SK-N-SH (cell line): ENCODE data around the gene GLOD5. TPM values are rescaled to one million over a fixed set of nuclear protein-coding genes. Genes with fewer than 3 reads are reported as not detected.

Source experiments
- CTCF ChIA-PET: fragments of 300-600, 350-600 bp; formaldehyde crosslinking; extraction: SDS; loops from one replicate; lab custom pipeline; 2021; lab: Yijun Ruan, JAX
- POLR2A ChIA-PET: fragments of 350-600 bp; sonication (Branson Sonifier 250); formaldehyde crosslinking; extraction: SDS; loops from one replicate; lab custom pipeline; 2020; ENCODE audit warnings: antibody characterized with exemption, inconsistent platforms; lab: Yijun Ruan, JAX
- DNase-seq: peaks from one replicate; pipeline ENCODE4 v3.0.0; 2012
- H2AFZ ChIP-seq: fragments of 200-600 bp; sonication (generic); 2 replicates; pipeline ENCODE4 v1.8.1; 2016; ENCODE audit warnings: antibody characterized with exemption, mild to moderate bottlenecking, low read depth
- H3F3A ChIP-seq: fragments of 200-600 bp; sonication (generic); replicated peaks from 2 replicates; pipeline ENCODE3; 2016; ENCODE audit warnings: antibody characterized with exemption, mild to moderate bottlenecking; ENCODE audit not compliant: insufficient read depth
- H3K27ac ChIP-seq, 2 experiments: fragments of 200-500 bp in 1 of 2; fragments of 200-600 bp in 1 of 2; sonication (Bioruptor generic) in 1 of 2; sonication (generic), shearing (Covaris generic) in 1 of 2; 2 replicates each; pipeline versions ENCODE4 v1.5.1 to v1.6.1; 2014 to 2016; ENCODE audit warnings: low read depth in 2 of 2, inconsistent platforms in 1 of 2, low read length in 1 of 2, mild to moderate bottlenecking in 1 of 2, mixed read lengths in 1 of 2
- H3K27me3 ChIP-seq: fragments of 200-600 bp; sonication (generic), shearing (Covaris generic); 2 replicates; pipeline ENCODE4 v1.6.1; 2016; ENCODE audit warnings: mixed run types; ENCODE audit not compliant: insufficient read depth
- H3K36me3 ChIP-seq, 2 experiments: fragments of 200-500 bp in 1 of 2; fragments of 200-600 bp in 1 of 2; sonication (Bioruptor generic) in 1 of 2; sonication (generic) in 1 of 2; replicated peaks in 1 of 2; 2 replicates each; pipeline versions ENCODE3 to v1.5.1; 2014 to 2016; ENCODE audit warnings: low read length in 1 of 2, mild to moderate bottlenecking in 1 of 2; ENCODE audit not compliant: insufficient read depth in 2 of 2, control insufficient read depth in 1 of 2
- H3K4me1 ChIP-seq, 2 experiments: fragments of 200-500 bp in 1 of 2; fragments of 200-600 bp in 1 of 2; sonication (Bioruptor generic) in 1 of 2; sonication (generic), shearing (Covaris generic) in 1 of 2; 2 replicates each; pipeline versions ENCODE4 v1.5.1 to v1.6.1; 2014 to 2016; ENCODE audit warnings: low read depth in 1 of 2, low read length in 1 of 2, mixed run types in 1 of 2; ENCODE audit not compliant: insufficient read depth in 2 of 2, control insufficient read depth in 1 of 2
- H3K4me2 ChIP-seq: fragments of 200-600 bp; sonication (generic), shearing (Covaris generic); 2 replicates; pipeline ENCODE4 v1.6.1; 2017; ENCODE audit warnings: mixed run types
- H3K4me3 ChIP-seq, 2 experiments: fragments of 200-500 bp in 1 of 2; fragments of 200-600 bp in 1 of 2; sonication (Bioruptor generic) in 1 of 2; sonication (generic), shearing (Covaris generic) in 1 of 2; 2 replicates each; pipeline versions ENCODE4 v1.5.1 to v1.8.1; 2014 to 2016; ENCODE audit warnings: low read depth in 2 of 2, inconsistent platforms in 1 of 2, low read length in 1 of 2, mild to moderate bottlenecking in 1 of 2, mixed read lengths in 1 of 2, moderate library complexity in 1 of 2
- H3K79me2 ChIP-seq: fragments of 200-600 bp; sonication (generic); 2 replicates; pipeline ENCODE4 v1.8.1; 2017; ENCODE audit warnings: mild to moderate bottlenecking; ENCODE audit not compliant: insufficient read depth
- H3K9ac ChIP-seq: fragments of 200-600 bp; sonication (generic); 2 replicates; pipeline ENCODE4 v1.6.1; 2017; ENCODE audit warnings: mixed run types
- H3K9me2 ChIP-seq: fragments of 200-600 bp; sonication (generic); 2 replicates; pipeline ENCODE4 v1.6.1; 2017; ENCODE audit warnings: mixed run types
- H3K9me3 ChIP-seq: fragments of 200-600 bp; sonication (generic); 2 replicates; pipeline ENCODE4 v1.6.1; 2017; ENCODE audit warnings: mixed run types, mild to moderate bottlenecking, moderate library complexity
- H4K20me1 ChIP-seq: fragments of 200-600 bp; sonication (generic); 2 replicates; pipeline ENCODE4 v1.6.1; 2017; ENCODE audit warnings: mild to moderate bottlenecking, mixed run types; ENCODE audit not compliant: insufficient read depth
- CHD2 ChIP-seq: fragments of 150-350 bp; IDR thresholded peaks from 2 replicates; pipeline ENCODE4 v1.6.1; 2018; ENCODE audit warnings: low read length; ENCODE audit not compliant: partially characterized antibody
- EP300 ChIP-seq, 2 experiments: IDR thresholded peaks; 2 replicates each; pipeline versions ENCODE4 v1.4.0 to v1.6.1; 2012; ENCODE audit warnings: borderline replicate concordance in 1 of 2, low read depth in 1 of 2, low read length in 1 of 2
- EZH2phosphoT487 ChIP-seq: fragments of 200-600 bp; sonication (generic); IDR thresholded peaks from 2 replicates; pipeline ENCODE4 v1.6.1; 2017; ENCODE audit warnings: low read depth, mixed run types, mild to moderate bottlenecking, antibody characterized with exemption, moderate library complexity, borderline replicate concordance
- FOSL2 ChIP-seq: IDR thresholded peaks from 2 replicates; pipeline ENCODE4 v1.4.0; 2012; ENCODE audit warnings: low read depth, mild to moderate bottlenecking, moderate library complexity, borderline replicate concordance
- FOXJ3 ChIP-seq: sonication (generic); formaldehyde crosslinking; IDR thresholded peaks from 2 replicates; pipeline ENCODE4 v1.5.1; 2020; ENCODE audit warnings: mild to moderate bottlenecking, missing genetic modification reagents
- GABPA ChIP-seq: IDR thresholded peaks from 2 replicates; pipeline ENCODE4 v1.4.0; 2012; ENCODE audit warnings: low read depth, mild to moderate bottlenecking
- IRF3 ChIP-seq: fragments of 150-350 bp; IDR thresholded peaks from 2 replicates; pipeline ENCODE4 v1.6.1; 2016; ENCODE audit warnings: mild to moderate bottlenecking, low read depth, low read length
- JUND ChIP-seq: IDR thresholded peaks from 2 replicates; pipeline ENCODE4 v1.4.0; 2012
- MEF2A ChIP-seq: IDR thresholded peaks from 2 replicates; pipeline ENCODE4 v1.4.0; 2012; ENCODE audit warnings: low read depth, borderline replicate concordance
- MXI1 ChIP-seq: IDR thresholded peaks from 2 replicates; pipeline ENCODE4 v1.6.1; 2012; ENCODE audit warnings: mild to moderate bottlenecking, low read depth, low read length, improper control_type of control experiment
- NFIC ChIP-seq: IDR thresholded peaks from 2 replicates; pipeline ENCODE4 v1.4.0; 2012; ENCODE audit warnings: borderline replicate concordance
- NRF1 ChIP-seq: IDR thresholded peaks from 2 replicates; pipeline ENCODE4 v1.6.1; 2012; ENCODE audit warnings: low read depth, mild to moderate bottlenecking, low read length
- RAD21 ChIP-seq: IDR thresholded peaks from 2 replicates; pipeline ENCODE4 v1.6.1; 2012; ENCODE audit warnings: mild to moderate bottlenecking, low read length
- RFX5 ChIP-seq: IDR thresholded peaks from 2 replicates; pipeline ENCODE4 v1.6.1; 2012; ENCODE audit warnings: mild to moderate bottlenecking, improper control_type of control experiment, low read length
- TAF1 ChIP-seq: IDR thresholded peaks from 2 replicates; pipeline ENCODE4 v1.6.1; 2012; ENCODE audit warnings: low read depth, mild to moderate bottlenecking, low read length, moderate library complexity, borderline replicate concordance
- USF1 ChIP-seq: IDR thresholded peaks from 2 replicates; pipeline ENCODE4 v1.4.0; 2012; ENCODE audit warnings: low read depth, borderline replicate concordance
- USF2 ChIP-seq: fragments of 150-350 bp; IDR thresholded peaks from 2 replicates; pipeline ENCODE4 v1.6.1; 2017; ENCODE audit warnings: antibody characterized with exemption, low read length, low read depth, borderline replicate concordance
- YY1 ChIP-seq: IDR thresholded peaks from 2 replicates; pipeline ENCODE4 v1.4.0; 2012; ENCODE audit warnings: low read depth, mild to moderate bottlenecking
- ZBTB33 ChIP-seq: IDR thresholded peaks from 2 replicates; pipeline ENCODE4 v1.4.0; 2012; ENCODE audit warnings: low read depth, borderline replicate concordance
- WGBS: methylation state at CpG from one replicate; pipeline ENCODE4 v1.1.6; 2017; ENCODE audit warnings: low lambda C conversion rate; 5-methylcytosine and 5-hydroxymethylcytosine counted together
- polyA plus RNA-seq, 3 experiments: library from polyadenylated mRNA; depleted of rRNA; stranded (reverse); fragments of >200 nt; gene quantifications; 2 replicates each; pipeline ENCODE4 v1.2.3, GENCODE V29; 2012

The GLOD5 gene
- polyA plus RNA-seq, 1 of the 3 experiments (the other 2 are of a cell fraction) = not detected

- Histone ChIP-seq H3K4me3 (no peak overlapping the region), H3K36me3 (no peaks in the 10 kb centered on the region), H3K9me3 (no peaks in the 10 kb centered on the region), H3K9me2 (no peaks in the 10 kb centered on the region), H3K4me1 (no peaks in the 10 kb centered on the region), H3K9ac (no peak overlapping the region), H3K27me3 (no peaks in the 10 kb centered on the region; the same call in 1 of the 2 replicates), H3F3A (no peaks in the 10 kb centered on the region), H3K27ac (no peak overlapping the region), H4K20me1 (no peaks in the 10 kb centered on the region), H2AFZ (no peak overlapping the region), H3K79me2 (no peaks in the 10 kb centered on the region), H3K4me2 (no peak overlapping the region)
- DNase-seq = no peak
- ChIA-PET CTCF (no interaction called here), POLR2A (no interaction called here)
- WGBS = 58% methylated on average over 4 of the region's 18 CpGs
- TF ChIP-seq TAF1 = no peak
- no peak for TF ChIP-seq RAD21
- no peak for TF ChIP-seq GABPA
- TF ChIP-seq FOSL2 = no peak
- TF ChIP-seq USF1 = no peak
- no peak for TF ChIP-seq MXI1
- TF ChIP-seq RFX5 = no peak
- TF ChIP-seq NRF1 = no peak
- TF ChIP-seq EZH2phosphoT487 = no peak
- no peak for TF ChIP-seq NFIC
- TF ChIP-seq CHD2 = no peak
- no peak for TF ChIP-seq MEF2A
- TF ChIP-seq USF2 = no peak
- no peak for TF ChIP-seq IRF3
- no peak for TF ChIP-seq EP300 (IDR thresholded peaks at IDR 0.05; ENCODE audit: borderline replicate concordance in 1 of 2, low read depth in 1 of 2, low read length in 1 of 2)
- no peak for TF ChIP-seq FOXJ3 (CRISPR knock-in tag)
- no peak for TF ChIP-seq YY1
- no peak for TF ChIP-seq ZBTB33
- no peak for TF ChIP-seq JUND
Observed at GRCh38 chrX:48816014-48816810, 54.7 kb downstream of the GLOD5 start.
